MG63 (cell line): ENCODE results near the gene CXorf49. TPM values are rescaled to one million over a fixed set of nuclear protein-coding genes. Genes with fewer than 3 reads are reported as not detected.
"Not testable (repeated sequence)": the region's sequence is repeated elsewhere in the genome, so short reads cannot be mapped to it uniquely, and the experiment has no call there.

ENCODE experiments used
- DNase-seq: peaks from one replicate; pipeline ENCODE4 v3.0.0-alpha.2; 2020
- H3K27me3 ChIP-seq: fragments of 250-450 bp; sonication (Bioruptor Pico); 2 replicates; pipeline ENCODE4 v1.5.1; 2020; ENCODE audit warnings: mild to moderate bottlenecking, moderate library complexity
- H3K36me3 ChIP-seq: fragments of 250-450 bp; sonication (Bioruptor Pico); 2 replicates; pipeline ENCODE4 v1.5.1; 2020; ENCODE audit warnings: mild to moderate bottlenecking, moderate library complexity
- H3K4me3 ChIP-seq: fragments of 250-450 bp; sonication (Bioruptor Pico); 2 replicates; pipeline ENCODE4 v1.5.1; 2020; ENCODE audit warnings: mild to moderate bottlenecking, moderate library complexity
- H3K9me3 ChIP-seq: fragments of 250-450 bp; sonication (Bioruptor Pico); 2 replicates; pipeline ENCODE4 v1.5.1; 2020; ENCODE audit warnings: mild to moderate bottlenecking, moderate library complexity
- total RNA-seq: library from RNA; depleted of rRNA; stranded (reverse); fragments of >200 nt; shearing (Covaris generic); gene quantifications from 2 replicates; pipeline ENCODE4 v1.2.3, GENCODE V29; 2014; ENCODE audit warnings: low replicate concordance; rRNA removed

CXorf49 gene
- total RNA-seq, result not detected in 2 replicates

DNA sequence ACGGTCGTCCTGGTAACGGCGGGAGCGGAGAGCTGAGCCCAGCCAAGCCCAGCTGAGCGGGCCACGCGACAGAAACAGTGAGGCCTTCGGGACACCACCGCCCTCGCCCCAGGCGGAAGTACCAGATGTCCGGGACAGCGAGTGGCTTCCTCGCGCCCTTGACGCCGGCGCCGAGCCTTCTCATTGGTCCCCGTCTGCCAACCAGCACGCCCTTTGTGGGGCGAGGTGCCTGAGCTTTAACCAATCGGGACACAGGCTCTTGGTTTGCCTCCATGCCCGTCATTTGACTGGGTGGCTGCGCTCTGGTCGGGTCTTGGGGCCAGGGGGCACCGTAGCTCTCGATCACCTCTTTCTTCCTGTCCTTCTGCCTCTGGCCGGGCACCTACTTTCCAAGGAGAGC lies at the start of gene CXorf49:
Gene CXorf49, minus strand, starts transcription at position 101 of the 400 bp plus-strand sequence. CDS start 134 bp downstream, outside the sequence.
- not testable (repeated sequence) for DNase-seq, H3K9me3 ChIP-seq, H3K27me3 ChIP-seq, H3K36me3 ChIP-seq, H3K4me3 ChIP-seq

DNA sequence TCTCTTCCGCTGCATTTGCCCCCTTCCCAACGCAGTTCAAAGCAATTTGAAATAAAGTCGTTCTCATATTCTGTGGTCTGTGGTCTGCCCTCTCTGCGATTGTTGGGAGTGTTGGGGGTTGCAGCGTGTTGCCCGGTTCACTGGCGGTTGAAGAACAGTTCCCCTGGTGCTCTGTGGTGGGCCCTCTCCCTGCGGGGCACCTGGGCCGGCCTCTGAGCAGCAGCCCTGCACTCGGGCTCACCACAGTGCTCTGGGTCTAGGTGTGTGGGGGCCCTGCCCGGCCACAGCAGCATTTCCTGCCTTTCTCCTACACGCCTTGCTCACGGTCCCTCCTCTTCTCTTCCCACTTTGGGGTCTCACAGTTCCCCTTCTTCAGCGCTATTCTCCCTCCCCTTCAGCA lies 49.0 kb upstream of the CXorf49 start:
- not testable (repeated sequence) for DNase-seq, H3K27me3 ChIP-seq, H3K36me3 ChIP-seq, H3K9me3 ChIP-seq, H3K4me3 ChIP-seq

DNA sequence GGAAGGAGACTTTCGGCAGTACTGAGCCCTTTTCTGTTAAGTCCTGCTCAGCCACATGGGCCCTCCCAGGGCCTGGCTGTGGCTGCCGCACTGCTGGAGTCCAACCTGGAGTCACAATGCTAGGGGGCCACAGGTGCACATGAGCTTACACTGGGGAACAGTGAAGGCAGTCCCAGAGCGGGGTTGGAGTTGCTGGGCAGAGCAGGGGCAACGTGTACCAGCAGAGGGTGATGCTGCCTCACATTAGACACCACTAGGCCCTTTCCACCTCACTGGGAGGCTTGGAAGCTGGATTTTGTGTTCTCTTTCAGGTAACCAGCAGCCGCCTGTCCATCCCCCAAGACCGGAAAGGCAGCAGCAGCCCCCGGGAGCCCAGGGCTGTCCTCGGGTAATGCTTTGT lies 47.5 kb upstream of the CXorf49 start:
- not testable (repeated sequence) for H3K4me3 ChIP-seq, H3K36me3 ChIP-seq, H3K27me3 ChIP-seq, DNase-seq, H3K9me3 ChIP-seq

DNA sequence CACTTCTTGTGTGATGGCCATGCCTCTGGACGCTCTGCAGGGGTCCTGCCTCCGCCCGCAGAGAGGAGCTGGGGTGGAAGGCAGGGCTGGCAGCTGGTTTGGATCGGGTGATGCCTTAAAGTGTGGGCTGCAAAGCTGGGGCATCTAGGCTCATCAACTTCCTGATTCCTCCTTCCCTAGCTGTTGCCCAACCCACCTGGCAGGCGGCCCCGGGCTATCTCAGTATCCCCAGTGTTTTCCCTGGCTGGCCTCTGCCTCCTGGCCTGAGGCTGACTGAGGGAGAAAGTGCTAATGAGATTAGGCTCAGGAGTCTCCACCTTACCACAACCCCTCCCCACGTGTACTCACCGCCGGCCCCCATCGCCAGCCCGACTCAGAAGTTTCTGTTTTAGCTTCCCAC lies 46.7 kb upstream of the CXorf49 start:
- not testable (repeated sequence) for H3K27me3 ChIP-seq, DNase-seq, H3K4me3 ChIP-seq, H3K36me3 ChIP-seq, H3K9me3 ChIP-seq

DNA sequence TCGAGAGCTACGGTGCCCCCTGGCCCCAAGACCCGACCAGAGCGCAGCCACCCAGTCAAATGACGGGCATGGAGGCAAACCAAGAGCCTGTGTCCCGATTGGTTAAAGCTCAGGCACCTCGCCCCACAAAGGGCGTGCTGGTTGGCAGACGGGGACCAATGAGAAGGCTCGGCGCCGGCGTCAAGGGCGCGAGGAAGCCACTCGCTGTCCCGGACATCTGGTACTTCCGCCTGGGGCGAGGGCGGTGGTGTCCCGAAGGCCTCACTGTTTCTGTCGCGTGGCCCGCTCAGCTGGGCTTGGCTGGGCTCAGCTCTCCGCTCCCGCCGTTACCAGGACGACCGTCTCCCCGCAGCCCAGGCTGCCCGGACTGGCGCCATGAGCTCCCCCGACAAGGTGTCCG lies 45.0 kb upstream of the CXorf49 start, which contains the start of gene CXorf49B:
Gene CXorf49B, plus strand, starts transcription at position 301 of the 400 bp plus-strand sequence. Its CDS starts 75 bp downstream, at position 376.
- H3K27me3 ChIP-seq, DNase-seq, H3K9me3 ChIP-seq, H3K36me3 ChIP-seq, H3K4me3 ChIP-seq: not testable (repeated sequence)

DNA sequence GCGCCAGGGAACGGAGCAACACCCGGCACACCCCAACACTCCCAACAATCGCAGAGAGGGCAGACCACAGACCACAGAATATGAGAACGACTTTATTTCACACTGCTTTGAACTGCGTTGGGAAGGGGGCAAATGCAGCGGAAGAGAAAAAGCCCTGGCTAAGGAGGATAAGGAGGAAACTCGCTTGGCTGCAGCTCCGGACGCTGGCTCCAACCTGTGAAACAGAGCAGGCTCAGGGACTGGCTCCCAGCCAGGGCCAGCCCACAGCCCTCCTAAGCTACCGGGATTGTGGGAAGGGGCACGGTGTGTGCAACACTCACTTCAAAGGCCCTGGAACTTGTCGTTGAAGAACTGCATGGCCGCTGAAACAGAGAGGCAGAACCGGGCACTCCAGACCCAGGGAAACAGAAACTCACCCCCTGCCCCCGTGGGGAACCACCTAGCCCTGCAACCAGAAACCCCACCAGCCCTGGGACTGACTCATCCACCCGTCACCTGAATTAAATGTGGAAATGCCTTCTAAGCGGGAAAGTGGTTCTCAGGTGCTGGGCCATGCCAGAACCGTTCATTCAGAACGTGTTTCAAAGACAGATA lies 42.7 kb upstream of the CXorf49 start:
- not testable (repeated sequence) for DNase-seq, H3K27me3 ChIP-seq, H3K9me3 ChIP-seq, H3K36me3 ChIP-seq, H3K4me3 ChIP-seq

DNA sequence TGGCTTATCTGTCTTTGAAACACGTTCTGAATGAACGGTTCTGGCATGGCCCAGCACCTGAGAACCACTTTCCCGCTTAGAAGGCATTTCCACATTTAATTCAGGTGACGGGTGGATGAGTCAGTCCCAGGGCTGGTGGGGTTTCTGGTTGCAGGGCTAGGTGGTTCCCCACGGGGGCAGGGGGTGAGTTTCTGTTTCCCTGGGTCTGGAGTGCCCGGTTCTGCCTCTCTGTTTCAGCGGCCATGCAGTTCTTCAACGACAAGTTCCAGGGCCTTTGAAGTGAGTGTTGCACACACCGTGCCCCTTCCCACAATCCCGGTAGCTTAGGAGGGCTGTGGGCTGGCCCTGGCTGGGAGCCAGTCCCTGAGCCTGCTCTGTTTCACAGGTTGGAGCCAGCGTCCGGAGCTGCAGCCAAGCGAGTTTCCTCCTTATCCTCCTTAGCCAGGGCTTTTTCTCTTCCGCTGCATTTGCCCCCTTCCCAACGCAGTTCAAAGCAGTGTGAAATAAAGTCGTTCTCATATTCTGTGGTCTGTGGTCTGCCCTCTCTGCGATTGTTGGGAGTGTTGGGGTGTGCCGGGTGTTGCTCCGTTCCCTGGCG lies 2.3 kb upstream of the CXorf49 start:
- H3K4me3 ChIP-seq, H3K27me3 ChIP-seq, DNase-seq, H3K36me3 ChIP-seq, H3K9me3 ChIP-seq: not testable (repeated sequence)

DNA sequence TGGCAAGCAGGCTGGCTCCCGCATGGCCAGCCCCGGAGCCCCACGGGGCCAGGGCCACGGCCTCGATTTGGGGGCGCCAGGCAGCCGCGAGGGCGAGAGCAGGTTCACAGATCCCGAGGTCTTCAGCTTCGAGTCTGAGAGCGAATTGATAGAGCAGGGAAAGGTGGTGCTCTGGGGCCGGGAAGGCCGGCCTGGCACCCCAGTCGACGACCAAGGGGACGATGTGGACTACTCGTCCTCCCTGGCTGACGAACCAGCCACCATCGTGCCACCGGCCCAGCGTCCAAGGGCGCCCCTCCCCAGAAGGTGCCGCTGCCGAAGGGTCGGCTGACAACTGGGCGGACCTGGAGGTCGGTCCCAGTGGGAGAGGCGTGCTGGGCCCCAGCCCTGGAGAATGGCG lies 1.1 kb upstream of the CXorf49 start:
- H3K36me3 ChIP-seq, H3K9me3 ChIP-seq, H3K27me3 ChIP-seq, H3K4me3 ChIP-seq, DNase-seq: not testable (repeated sequence)

DNA sequence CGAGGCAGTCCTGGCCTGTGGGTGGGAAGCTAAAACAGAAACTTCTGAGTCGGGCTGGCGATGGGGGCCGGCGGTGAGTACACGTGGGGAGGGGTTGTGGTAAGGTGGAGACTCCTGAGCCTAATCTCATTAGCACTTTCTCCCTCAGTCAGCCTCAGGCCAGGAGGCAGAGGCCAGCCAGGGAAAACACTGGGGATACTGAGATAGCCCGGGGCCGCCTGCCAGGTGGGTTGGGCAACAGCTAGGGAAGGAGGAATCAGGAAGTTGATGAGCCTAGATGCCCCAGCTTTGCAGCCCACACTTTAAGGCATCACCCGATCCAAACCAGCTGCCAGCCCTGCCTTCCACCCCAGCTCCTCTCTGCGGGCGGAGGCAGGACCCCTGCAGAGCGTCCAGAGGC lies 1.8 kb downstream of the CXorf49 start:
- not testable (repeated sequence) for H3K4me3 ChIP-seq, H3K27me3 ChIP-seq, H3K9me3 ChIP-seq, DNase-seq, H3K36me3 ChIP-seq

DNA sequence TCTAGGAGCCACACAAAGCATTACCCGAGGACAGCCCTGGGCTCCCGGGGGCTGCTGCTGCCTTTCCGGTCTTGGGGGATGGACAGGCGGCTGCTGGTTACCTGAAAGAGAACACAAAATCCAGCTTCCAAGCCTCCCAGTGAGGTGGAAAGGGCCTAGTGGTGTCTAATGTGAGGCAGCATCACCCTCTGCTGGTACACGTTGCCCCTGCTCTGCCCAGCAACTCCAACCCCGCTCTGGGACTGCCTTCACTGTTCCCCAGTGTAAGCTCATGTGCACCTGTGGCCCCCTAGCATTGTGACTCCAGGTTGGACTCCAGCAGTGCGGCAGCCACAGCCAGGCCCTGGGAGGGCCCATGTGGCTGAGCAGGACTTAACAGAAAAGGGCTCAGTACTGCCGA lies 2.5 kb downstream of the CXorf49 start:
- not testable (repeated sequence) for H3K27me3 ChIP-seq, H3K9me3 ChIP-seq, H3K4me3 ChIP-seq, H3K36me3 ChIP-seq, DNase-seq

DNA sequence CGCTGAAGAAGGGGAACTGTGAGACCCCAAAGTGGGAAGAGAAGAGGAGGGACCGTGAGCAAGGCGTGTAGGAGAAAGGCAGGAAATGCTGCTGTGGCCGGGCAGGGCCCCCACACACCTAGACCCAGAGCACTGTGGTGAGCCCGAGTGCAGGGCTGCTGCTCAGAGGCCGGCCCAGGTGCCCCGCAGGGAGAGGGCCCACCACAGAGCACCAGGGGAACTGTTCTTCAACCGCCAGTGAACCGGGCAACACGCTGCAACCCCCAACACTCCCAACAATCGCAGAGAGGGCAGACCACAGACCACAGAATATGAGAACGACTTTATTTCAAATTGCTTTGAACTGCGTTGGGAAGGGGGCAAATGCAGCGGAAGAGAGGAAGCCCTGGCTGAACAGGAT lies 4.0 kb downstream of the CXorf49 start:
- not testable (repeated sequence) for H3K9me3 ChIP-seq, H3K4me3 ChIP-seq, DNase-seq, H3K27me3 ChIP-seq, H3K36me3 ChIP-seq

DNA sequence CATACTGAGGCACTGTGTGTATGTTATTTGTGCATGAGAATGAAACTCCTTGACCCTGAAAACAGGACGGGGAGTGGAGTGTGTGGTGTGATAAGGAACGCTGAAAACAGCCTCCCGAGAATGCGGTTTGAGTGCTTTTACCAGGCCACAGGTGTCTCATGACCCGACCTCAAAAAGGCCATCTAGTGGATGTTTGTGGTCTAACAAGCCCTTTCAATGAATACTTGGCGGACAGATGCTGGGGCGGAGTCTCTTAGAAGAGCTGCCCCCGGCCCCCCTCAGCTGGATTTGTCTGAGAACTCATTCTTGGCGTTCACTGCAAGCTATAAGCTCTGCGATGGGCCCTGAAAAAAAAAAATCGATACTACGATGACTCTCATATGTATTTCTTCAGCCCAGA lies 15.2 kb downstream of the CXorf49 start:
- DNase-seq, H3K4me3 ChIP-seq, H3K27me3 ChIP-seq, H3K36me3 ChIP-seq, H3K9me3 ChIP-seq: not testable (repeated sequence)

DNA sequence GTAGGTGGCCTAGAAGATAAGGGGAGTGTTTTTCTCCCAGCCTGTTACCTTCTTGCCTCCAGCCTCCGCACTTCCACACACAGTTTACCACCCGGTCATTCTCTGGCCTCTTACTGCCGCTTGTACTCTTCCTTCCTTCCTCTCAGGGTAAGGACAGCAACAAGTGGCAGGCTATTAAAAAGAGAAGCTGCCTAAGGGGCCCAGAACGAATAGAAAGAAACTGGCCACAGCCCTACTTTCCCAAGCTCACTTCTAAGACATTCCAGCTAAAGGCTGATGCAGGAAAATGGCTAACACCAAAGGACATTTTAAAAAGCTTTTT lies 19.1 kb downstream of the CXorf49 start:
- not testable (repeated sequence) for H3K27me3 ChIP-seq, H3K4me3 ChIP-seq, DNase-seq, H3K9me3 ChIP-seq, H3K36me3 ChIP-seq

DNA sequence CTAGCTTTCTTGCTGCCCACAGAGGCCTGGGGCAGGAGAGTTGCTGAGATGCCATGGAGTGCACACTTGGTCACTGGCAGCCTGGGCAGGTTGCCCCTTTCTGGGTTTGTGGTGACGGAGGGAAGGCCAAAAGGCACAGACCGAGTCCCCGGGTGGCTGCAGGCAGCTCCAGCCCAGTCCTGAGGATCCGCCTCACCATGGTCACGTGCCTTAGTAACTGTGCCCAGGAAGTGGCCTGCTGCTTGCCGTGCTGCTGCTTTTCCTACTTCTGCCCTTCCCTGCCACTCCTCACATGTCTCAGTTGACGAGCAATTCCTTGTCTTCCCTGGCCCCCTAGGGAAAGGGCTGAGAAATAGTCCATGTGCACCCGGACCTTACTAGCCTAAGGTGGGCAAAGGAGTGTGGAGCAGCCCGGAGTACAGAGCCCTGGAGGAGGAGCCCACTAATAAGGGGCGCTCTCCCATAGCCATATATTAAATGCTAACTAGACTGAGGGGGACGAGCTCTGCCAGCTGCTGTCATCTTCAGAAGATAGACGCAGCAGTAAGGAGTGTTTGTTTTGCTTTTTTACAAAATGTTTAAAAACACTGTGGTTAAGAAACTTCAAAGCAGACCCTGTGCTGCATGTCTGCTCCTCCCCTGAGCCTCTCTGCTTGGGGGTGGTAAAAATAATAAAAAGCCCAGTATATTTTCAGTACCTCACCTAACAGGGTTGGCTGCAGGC lies 19.6 kb downstream of the CXorf49 start:
- not testable (repeated sequence) for H3K36me3 ChIP-seq, H3K4me3 ChIP-seq, H3K27me3 ChIP-seq, H3K9me3 ChIP-seq, DNase-seq

DNA sequence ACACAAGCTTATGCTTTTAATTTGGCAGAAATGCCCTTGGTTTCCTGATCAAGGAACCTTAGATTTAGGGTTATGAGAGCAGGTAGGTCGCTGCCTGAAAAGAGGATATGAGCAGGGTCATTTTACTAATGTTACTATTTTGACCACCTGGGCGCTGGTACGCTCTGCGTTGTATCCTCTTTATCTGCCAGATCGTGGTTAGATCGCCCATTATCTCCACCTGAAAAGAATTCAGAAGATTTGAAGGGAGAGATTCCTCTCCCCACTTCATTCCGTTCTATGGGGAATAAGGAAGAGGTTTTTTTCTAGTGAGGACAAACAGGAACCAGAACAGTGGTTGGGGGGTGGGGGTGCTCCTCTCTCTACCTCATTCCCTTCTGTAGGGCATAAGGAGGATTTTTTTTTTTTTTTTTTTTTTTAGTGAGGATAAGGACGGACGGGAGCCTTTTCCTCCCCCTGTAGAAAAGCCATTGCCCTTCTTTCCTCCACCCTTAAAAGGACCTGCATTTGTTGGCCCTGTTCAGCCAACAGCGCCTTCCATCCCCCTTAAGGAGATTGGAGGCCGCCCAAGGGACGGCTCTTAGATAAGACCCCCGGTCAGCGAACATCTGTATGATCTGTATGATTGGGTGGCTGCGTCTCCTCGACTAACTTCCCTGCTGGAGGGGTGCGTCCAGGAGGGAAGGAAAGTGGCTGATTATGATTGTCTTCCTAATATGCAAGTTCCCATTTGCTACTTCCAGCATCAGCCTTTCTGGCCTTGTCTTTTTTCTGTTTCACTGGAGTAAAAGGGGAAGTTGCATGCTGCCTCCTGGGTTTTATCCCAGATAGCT lies 20.4 kb downstream of the CXorf49 start:
- H3K27me3 ChIP-seq, H3K9me3 ChIP-seq, H3K4me3 ChIP-seq, DNase-seq, H3K36me3 ChIP-seq: not testable (repeated sequence)

DNA sequence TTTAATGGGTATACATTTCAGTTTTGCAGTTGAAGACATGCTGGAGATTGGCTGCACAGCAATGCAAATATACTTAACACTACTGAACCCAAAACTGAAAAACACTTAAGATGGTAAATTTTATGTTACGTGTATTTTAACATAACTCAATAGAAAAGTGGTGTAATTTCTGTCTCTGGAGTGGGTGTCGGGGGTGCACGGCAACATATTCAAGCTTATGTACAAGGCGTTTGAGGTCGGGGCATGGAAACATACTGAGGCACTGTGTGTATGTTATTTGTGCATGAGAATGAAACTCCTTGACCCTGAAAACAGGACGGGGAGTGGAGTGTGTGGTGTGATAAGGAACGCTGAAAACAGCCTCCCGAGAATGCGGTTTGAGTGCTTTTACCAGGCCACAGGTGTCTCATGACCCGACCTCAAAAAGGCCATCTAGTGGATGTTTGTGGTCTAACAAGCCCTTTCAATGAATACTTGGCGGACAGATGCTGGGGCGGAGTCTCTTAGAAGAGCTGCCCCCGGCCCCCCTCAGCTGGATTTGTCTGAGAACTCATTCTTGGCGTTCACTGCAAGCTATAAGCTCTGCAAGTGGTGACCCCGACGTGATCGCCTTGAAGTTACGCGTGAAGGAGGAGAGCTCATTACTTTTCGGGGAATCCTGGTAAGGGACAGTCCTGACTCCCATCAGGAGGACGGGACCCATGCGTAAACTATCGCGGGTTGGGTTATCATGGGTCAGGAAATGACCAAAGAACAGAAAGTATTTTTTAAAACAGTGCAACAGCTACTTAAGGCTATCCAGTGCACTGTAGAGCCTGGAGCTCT lies 21.2 kb downstream of the CXorf49 start:
- H3K4me3 ChIP-seq, H3K36me3 ChIP-seq, DNase-seq, H3K27me3 ChIP-seq, H3K9me3 ChIP-seq: not testable (repeated sequence)
